ENCODE data around the gene TSPAN33.
"Not testable (repeated sequence)": the region's sequence is repeated elsewhere in the genome, so short reads cannot be mapped to it uniquely, and the experiment has no call there.

TSPAN33 gene

GRCh38 chr7:129170441-129171021 lies 26.0 kb downstream of the TSPAN33 start:
- no peak for DNase-seq

GRCh38 chr7:129173861-129174260 lies 29.4 kb downstream of the TSPAN33 start:
- not testable (repeated sequence) for DNase-seq

GRCh38 chr7:129176916-129177710 lies 32.6 kb downstream of the TSPAN33 start:
- no peak for DNase-seq

- no peak for DNase-seq
Measured at GRCh38 chr7:129184981-129185670, 40.6 kb downstream of the TSPAN33 start.

GRCh38 chr7:129186749-129187260 lies 42.3 kb downstream of the TSPAN33 start:
- DNase-seq = no peak

- no peak for DNase-seq
Measured at GRCh38 chr7:129187681-129188371, 43.3 kb downstream of the TSPAN33 start.

- DNase-seq = peak in 1 of 2 experiments; percentile 37
Measured at GRCh38 chr7:129188372-129188891, 43.9 kb downstream of the TSPAN33 start, which contains the start of gene SMO. Gene SMO, plus strand, starts transcription at chr7:129188633. Its CDS starts 519 bp downstream, at chr7:129189152.

- DNase-seq = no peak
Measured at GRCh38 chr7:129188892-129189660, 44.6 kb downstream of the TSPAN33 start.

- DNase-seq = no peak
Measured at GRCh38 chr7:129189661-129190310, 45.3 kb downstream of the TSPAN33 start.

GRCh38 chr7:129191272-129191671 lies 46.8 kb downstream of the TSPAN33 start:
- DNase-seq = no peak

- no peak for DNase-seq
Measured at GRCh38 chr7:129193892-129194291, 49.4 kb downstream of the TSPAN33 start.

- DNase-seq = no peak
Measured at GRCh38 chr7:129197771-129198170, 53.3 kb downstream of the TSPAN33 start.

- no peak for DNase-seq
Measured at GRCh38 chr7:129199406-129199805, 54.9 kb downstream of the TSPAN33 start.

GRCh38 chr7:129202058-129202777 lies 57.7 kb downstream of the TSPAN33 start:
- no peak for DNase-seq

- DNase-seq = no peak
Measured at GRCh38 chr7:129203050-129203741, 58.7 kb downstream of the TSPAN33 start.

- DNase-seq = no peak
Measured at GRCh38 chr7:129205126-129205818, 60.8 kb downstream of the TSPAN33 start.

GRCh38 chr7:129205987-129206785 lies 61.7 kb downstream of the TSPAN33 start:
- DNase-seq = no peak

GRCh38 chr7:129208667-129209066 lies 64.2 kb downstream of the TSPAN33 start:
- no peak for DNase-seq
